NB4 (cell line): ENCODE data around the gene SPATA31A3.
"Not testable (repeated sequence)": the region's sequence is repeated elsewhere in the genome, so short reads cannot be mapped to it uniquely, and the experiment has no call there.

ENCODE experiments used
- DNase-seq: peaks from one replicate; pipeline ENCODE4 v3.0.0; 2010; ENCODE audit warnings: low read depth
- H3K4me3 ChIP-seq: one replicate; pipeline ENCODE4 v1.5.1; 2011; ENCODE audit warnings: mild to moderate bottlenecking, low read depth, low read length, moderate library complexity

The SPATA31A3 gene

GRCh38 chr9:66992450-66992849 is at the start of gene SPATA31A3:
Gene SPATA31A3, minus strand, starts transcription at chr9:66992550. Its CDS starts 29 bp downstream, at chr9:66992521.
- not testable (repeated sequence) for DNase-seq, H3K4me3 ChIP-seq

- not testable (repeated sequence) for DNase-seq, H3K4me3 ChIP-seq
These were observed 39.8 kb downstream of the SPATA31A3 start for GRCh38 chr9:66952576-66952975.

- not testable (repeated sequence) for DNase-seq, H3K4me3 ChIP-seq
These were observed 49.8 kb downstream of the SPATA31A3 start for GRCh38 chr9:66942400-66943155.

- DNase-seq, H3K4me3 ChIP-seq: not testable (repeated sequence)
These were observed 52.2 kb downstream of the SPATA31A3 start for GRCh38 chr9:66939878-66940830.

- not testable (repeated sequence) for DNase-seq
These were observed 54.0 kb downstream of the SPATA31A3 start for GRCh38 chr9:66938322-66938721.

GRCh38 chr9:66937662-66938061 is 54.7 kb downstream of the SPATA31A3 start:
- not testable (repeated sequence) for DNase-seq, H3K4me3 ChIP-seq

More at GRCh38 chr9:66938322-66938721, 54.0 kb downstream of the SPATA31A3 start:
- H3K4me3 ChIP-seq: not testable (repeated sequence)
